ENCODE data around the gene LCMT1. TPM values are rescaled to one million over a fixed set of nuclear protein-coding genes. Genes with fewer than 3 reads are reported as not detected.

The LCMT1 gene
- total and polyA plus RNA-seq, 3 donors from 2014 or later = 89.0 to 101 (median 89.1) TPM

DNA sequence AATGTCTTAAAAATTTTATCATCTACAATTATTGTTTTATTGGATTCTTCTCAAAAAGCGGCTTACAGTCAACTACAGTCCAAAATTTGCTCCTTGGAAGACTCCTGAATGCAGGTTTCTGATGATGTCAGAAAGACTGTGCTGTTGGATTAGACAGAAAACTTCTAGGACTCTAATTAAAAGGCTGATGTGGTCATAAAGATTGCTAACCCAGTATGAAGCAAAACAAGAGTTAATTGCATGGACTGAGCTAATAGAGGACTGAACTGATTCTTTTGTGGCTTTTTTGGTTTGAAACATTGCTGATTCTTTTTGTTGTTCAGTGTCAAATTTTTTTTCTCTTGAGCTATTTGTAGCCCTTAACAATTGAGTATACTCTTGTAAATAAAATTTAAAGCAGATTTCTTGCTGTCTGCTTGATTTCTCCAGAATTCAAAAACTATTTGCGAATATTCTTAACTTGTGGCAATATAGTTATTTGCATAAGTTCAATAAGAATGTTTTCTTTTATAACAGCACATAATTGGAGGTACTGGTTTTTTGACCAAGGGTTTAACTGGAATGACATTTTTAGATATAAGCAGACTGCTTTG is 33.1 kb upstream of the LCMT1 start:
- no peak for TF ChIP-seq CTCF (IDR thresholded peaks at IDR 0.05)
- TF ChIP-seq POLR2A (IDR thresholded peaks at IDR 0.05) = no peak

GRCh38 chr16:25079637-25080378 is 31.7 kb upstream of the LCMT1 start:
- no peaks in the 10 kb centered on the region for H3K36me3 ChIP-seq (ENCODE audit: low read depth, missing control alignments)
- H3K4me3 ChIP-seq = no peak overlapping the region
- no peak for DNase-seq
- H3K4me1 ChIP-seq = peaks cover 3% of the 10 kb centered on the region
- no peak overlapping the region for H3K27ac ChIP-seq
- TF ChIP-seq POLR2A (IDR thresholded peaks at IDR 0.05) (no peak), CTCF (IDR thresholded peaks at IDR 0.05) (no peak)
- intact Hi-C loops (cut with DNase I; ENCODE audit: low total_unique reads) = no loop called here
- no peaks in the 10 kb centered on the region for H3K27me3 ChIP-seq
- H3K9me3 ChIP-seq = no peaks in the 10 kb centered on the region
- 80 to 90% methylated on average over 4 of the region's 4 CpGs for WGBS, 2 donors

More for the DNA sequence above, 33.1 kb upstream of the LCMT1 start:
- intact Hi-C loops (cut with DNase I; ENCODE audit: low total_unique reads) = no loop called here
- Histone ChIP-seq H3K9me3 (no peaks in the 10 kb centered on the region), H3K4me3 (no peak overlapping the region), H3K4me1 (no peaks in the 10 kb centered on the region), H3K36me3 (ENCODE audit: low read depth, missing control alignments) (no peaks in the 10 kb centered on the region), H3K27me3 (no peaks in the 10 kb centered on the region), H3K27ac (no peak overlapping the region)
- 93 to 96% methylated on average over 2 of the region's 2 CpGs for WGBS, 2 donors
- no peak for DNase-seq

- Histone ChIP-seq H3K4me1 (peaks cover 3% of the 10 kb centered on the region), H3K27ac (no peak overlapping the region), H3K4me3 (no peak overlapping the region), H3K27me3 (no peaks in the 10 kb centered on the region), H3K9me3 (no peaks in the 10 kb centered on the region), H3K36me3 (ENCODE audit: low read depth, missing control alignments) (no peaks in the 10 kb centered on the region)
- 73 to 83% methylated on average over 5 of the region's 5 CpGs for WGBS, 2 donors
- intact Hi-C loops (cut with DNase I; ENCODE audit: low total_unique reads) = no loop called here
- no peak for TF ChIP-seq CTCF (IDR thresholded peaks at IDR 0.05)
- TF ChIP-seq POLR2A (IDR thresholded peaks at IDR 0.05) = no peak
- DNase-seq = no peak
Measured at GRCh38 chr16:25080420-25081131, 31.0 kb upstream of the LCMT1 start.

DNA sequence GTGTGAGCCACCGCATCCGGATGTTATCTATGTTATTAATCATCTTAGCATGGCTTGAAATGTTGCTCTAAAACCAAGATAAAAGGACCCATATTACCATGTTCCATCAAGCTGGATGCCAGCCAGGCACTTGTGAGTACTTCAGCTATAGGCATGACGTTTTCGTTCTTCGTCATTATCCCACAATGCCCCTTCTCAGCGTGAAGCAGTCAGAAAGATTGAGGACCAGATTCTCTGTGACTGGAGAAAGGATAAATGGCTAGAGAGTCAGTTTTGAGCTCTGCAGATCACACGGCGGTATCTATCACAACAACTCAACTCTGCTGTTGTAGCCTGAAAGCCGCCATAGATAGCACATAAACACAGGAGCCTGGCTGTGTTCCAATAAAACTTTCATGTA is 29.8 kb upstream of the LCMT1 start:
- Histone ChIP-seq H3K27ac (no peak overlapping the region), H3K4me3 (no peak overlapping the region), H3K9me3 (no peaks in the 10 kb centered on the region), H3K4me1 (peaks cover 3% of the 10 kb centered on the region), H3K36me3 (ENCODE audit: low read depth, missing control alignments) (no peaks in the 10 kb centered on the region), H3K27me3 (no peaks in the 10 kb centered on the region)
- no peak for TF ChIP-seq POLR2A (IDR thresholded peaks at IDR 0.05)
- no peak for TF ChIP-seq CTCF (IDR thresholded peaks at IDR 0.05)
- intact Hi-C loops (cut with DNase I; ENCODE audit: low total_unique reads) = no loop called here
- WGBS, 2 donors = 94 to 95% methylated on average over 9 of the region's 9 CpGs
- DNase-seq = no peak

Measured in testis (tissue), 3 donors.